Measurements from ENCODE around the gene ASF1B. TPM values are rescaled to one million over a fixed set of nuclear protein-coding genes. Genes with fewer than 3 reads are reported as not detected.
"Not testable (repeated sequence)": the region's sequence is repeated elsewhere in the genome, so short reads cannot be mapped to it uniquely, and the experiment has no call there.

Gene ASF1B
- total RNA-seq, 2 donors from 2014 or later = 0.33 to 0.37 TPM

GRCh38 chr19:14162871-14163297 is 26.5 kb upstream of the ASF1B start:
- intact Hi-C loops (cut with DNase I) = no loop called here
- no peak for DNase-seq (ENCODE audit: low spot score)

DNA sequence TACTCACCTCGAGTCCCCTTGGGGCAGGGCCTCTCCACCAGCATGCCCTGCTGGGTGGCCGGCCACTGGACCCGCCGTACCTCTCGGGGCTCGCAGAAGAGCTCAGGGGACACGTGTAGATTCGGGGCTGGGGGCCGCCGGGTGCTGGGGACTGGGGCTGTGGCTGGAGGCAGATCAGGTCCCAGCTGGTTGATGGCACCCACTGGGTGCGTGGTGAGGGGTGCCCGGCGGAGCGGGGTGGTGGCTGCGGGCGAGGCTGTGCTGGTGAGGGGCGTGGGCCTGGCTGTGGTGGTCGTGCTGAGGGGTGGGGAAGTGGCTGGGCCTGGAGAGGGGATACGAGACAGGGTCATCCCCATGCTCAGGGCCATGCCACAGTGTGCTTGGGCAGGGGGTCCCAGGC is 24.9 kb upstream of the ASF1B start:
- no peak for DNase-seq (ENCODE audit: low spot score)
- intact Hi-C loops (cut with DNase I) = no loop called here

GRCh38 chr19:14160017-14160703 is 23.8 kb upstream of the ASF1B start:
- no peak for DNase-seq (ENCODE audit: low spot score)
- intact Hi-C loops (cut with DNase I) = no loop called here

DNA sequence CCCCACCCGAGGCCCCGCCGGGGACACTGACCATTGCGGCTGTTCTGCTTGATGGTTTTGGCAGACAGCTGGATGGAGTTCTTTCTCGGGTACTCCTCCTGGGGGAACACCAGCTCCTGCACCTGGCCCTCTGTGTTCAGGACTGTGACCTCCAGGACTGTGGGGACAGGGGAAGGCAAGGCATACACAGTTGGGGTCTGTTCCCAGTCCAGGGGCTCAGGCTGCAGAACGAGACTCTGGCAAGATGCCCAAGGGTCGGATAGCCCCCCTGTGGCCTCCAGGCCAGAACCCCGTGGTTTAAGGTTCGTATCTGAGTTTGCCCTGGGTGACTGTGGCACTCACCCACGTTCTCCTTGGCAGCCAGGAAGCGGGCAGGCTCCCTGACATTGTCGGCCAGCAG is 22.7 kb upstream of the ASF1B start:
- no peak for DNase-seq (ENCODE audit: low spot score)
- intact Hi-C loops (cut with DNase I) = no loop called here

DNA sequence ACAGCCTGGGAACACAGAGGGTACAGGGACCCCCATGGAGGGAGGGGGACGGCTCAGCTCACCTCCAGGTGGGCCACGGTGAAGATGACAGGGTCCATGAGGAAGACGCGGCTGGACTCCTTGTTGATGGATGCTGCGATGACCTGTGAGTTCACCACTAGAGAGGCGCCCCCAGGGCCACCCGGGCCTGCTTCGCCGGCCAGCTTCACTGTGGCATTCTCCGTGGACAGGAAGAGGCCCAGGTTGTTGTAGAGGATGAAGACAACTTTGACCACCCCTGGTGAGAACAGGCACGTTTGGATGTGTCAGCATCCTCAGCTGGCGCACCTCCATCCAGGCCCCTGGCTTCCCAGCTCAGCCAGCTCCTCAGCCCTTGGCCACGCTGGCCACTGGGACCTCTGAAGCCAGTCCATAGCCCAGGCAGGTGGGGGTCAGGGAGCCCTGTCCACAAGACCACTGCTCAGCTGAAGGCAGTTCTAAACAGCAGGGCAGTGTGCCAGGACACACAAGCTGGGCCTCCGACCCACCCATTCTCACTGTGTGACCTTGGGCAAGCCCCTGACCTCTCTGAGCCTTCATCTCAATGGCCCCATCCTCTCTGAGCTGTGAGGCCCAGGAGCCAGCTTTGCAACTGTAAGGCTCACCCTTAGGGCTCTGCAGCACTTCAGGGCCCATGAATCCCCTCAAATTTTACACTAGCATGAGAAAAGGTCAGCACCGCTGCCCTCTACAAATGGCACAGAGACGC is 22.1 kb upstream of the ASF1B start:
- intact Hi-C loops (cut with DNase I) = no loop called here
- no peak for DNase-seq (ENCODE audit: low spot score)

GRCh38 chr19:14156971-14157717 is 20.8 kb upstream of the ASF1B start:
- intact Hi-C loops (cut with DNase I) = no loop called here
- no peak for DNase-seq (ENCODE audit: low spot score)

DNA sequence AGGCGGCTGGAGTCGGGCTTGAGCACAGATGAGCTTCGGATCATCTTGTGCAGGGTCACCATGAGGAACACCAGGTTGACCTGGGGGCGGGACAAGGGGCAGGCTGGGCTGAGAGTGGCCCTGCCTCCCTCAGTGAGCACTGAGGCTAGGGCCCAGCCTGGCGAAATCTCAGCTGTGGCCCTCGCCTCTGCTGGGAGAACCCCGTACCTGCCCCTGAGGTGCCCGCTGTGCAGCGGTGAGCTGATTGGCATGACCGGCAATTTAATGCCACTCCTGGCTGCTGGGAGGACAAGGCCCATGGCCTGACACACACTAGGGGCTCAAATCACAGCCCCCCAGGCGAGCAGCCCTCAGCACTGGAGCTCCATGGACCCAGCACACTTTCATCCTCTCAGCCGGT is 19.7 kb upstream of the ASF1B start:
- intact Hi-C loops (cut with DNase I) = no loop called here

DNA sequence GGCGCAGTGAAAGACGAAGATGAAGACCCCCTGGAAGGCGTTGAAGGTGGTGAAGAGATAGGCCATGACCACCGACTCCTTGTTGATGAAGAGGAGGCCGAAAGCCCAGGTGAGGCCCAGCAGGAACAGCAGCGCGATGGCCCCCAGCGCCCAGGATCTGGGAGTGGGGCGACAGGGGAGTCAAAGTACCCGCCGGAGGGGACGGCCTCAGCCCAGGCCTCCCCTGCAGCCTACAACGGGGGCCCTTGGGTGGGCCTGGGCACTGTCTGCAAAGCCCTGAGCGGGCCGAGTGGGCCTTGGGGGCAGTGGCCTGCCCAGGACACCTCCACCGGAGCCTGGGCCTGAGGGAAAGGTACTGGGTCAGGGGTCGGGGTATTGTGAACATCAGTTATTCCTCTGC is 19.0 kb upstream of the ASF1B start:
- DNase-seq (ENCODE audit: low spot score) = no peak
- intact Hi-C loops (cut with DNase I) = no loop called here

More for the DNA sequence above, 19.7 kb upstream of the ASF1B start:
- DNase-seq (ENCODE audit: low spot score) = no peak

GRCh38 chr19:14152713-14153112 is 16.3 kb upstream of the ASF1B start:
- DNase-seq (ENCODE audit: low spot score) = no peak
- intact Hi-C loops (cut with DNase I) = no loop called here

GRCh38 chr19:14150770-14151661 is 14.6 kb upstream of the ASF1B start:
- DNase-seq (ENCODE audit: low spot score) = no peak
- intact Hi-C loops (cut with DNase I) = loop anchor here in 1 of 2 donors (1.0 kb wide), 1 partner anchor 27 kb away; no protein-coding TSS in a partner anchor

- no peak for DNase-seq (ENCODE audit: low spot score)
- intact Hi-C loops (cut with DNase I) = loop anchor here in 1 of 2 donors (1.0 kb wide), 1 partner anchor 26 kb away; no protein-coding TSS in a partner anchor
Observed at GRCh38 chr19:14150041-14150769, 13.8 kb upstream of the ASF1B start.

- DNase-seq (ENCODE audit: low spot score) = peak; percentile 95
- intact Hi-C loops (cut with DNase I) = loop anchor here (5.0 to 10.0 kb wide), 4 partner anchors 195 to 335 kb away; no protein-coding TSS in a partner anchor
Observed at GRCh38 chr19:14149509-14149994, 13.2 kb upstream of the ASF1B start.

DNA sequence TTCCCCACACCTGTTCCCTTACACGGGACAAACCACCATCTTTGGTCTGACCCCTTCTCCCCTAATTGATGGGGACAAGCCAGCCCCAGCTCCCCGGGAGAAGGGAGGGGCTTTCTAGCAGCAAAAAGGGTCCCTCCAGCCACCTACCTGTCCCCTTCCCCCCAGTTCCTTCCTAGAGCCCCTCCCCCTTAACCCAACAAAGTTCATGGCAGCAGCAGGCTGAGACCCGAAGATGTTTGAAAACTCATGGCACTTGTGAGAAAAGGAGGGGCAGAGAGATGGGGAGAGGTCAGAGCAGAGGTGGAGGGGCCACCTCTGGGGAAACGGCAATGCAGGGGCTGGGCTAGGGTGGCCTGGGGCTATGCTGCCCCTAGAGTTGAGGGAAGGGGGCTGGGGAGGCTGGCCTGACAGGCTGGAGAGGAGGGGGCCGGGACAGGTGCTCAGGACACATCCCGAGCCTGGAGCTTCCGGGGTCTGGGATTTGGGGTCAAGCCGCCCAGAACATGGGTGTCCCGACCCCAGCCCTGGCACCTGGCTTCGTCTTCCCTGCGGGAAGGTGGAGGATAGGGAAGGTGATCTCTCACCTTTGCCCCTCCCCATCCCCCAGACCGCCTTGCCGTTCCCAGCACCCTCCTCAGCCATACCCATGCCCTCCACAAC is 12.5 kb upstream of the ASF1B start:
- no peak for DNase-seq (ENCODE audit: low spot score)
- intact Hi-C loops (cut with DNase I) = loop anchor here (5.0 to 10.0 kb wide), 4 partner anchors 196 to 336 kb away; no protein-coding TSS in a partner anchor

DNA sequence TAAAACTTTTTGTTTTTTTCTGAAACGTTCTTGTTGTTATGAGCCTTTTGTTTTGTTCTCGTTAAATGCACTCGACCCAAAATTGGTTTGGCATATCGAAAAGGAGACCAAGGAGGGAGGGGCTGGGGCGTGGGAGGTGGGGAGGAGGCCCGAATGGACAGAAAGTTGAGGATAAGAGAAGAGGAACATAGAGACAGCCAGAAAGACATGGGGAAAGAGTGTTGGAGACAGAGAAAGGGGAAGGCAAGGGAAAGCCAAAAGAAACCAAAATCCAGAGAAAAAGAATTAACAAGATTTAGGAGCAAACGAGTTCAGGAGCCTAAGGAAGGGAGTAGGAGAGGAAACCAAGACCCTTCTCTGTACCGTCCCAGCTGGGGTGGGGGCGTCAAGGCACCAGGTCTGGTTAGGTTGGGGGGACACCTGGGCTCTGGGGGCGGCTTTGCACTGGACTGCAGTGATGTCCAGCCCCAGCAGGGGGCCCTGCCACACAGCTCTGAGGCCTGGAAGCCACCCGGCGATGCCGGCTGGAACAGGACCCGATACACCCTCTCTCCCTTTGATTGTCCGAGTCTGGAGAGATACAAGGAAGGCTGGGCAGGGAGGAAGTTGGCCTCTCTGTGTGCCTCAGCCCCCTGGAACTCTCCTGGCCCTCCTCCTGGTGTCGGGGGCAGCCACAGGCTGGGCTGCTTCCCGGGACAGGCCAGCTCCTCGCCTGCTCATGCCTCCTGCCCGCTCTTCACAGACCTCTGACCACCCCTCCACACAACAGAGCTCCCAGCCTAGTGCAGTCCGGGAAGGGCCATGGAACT is 11.6 kb upstream of the ASF1B start:
- intact Hi-C loops (cut with DNase I) = loop anchor here (5.0 to 10.0 kb wide), 4 partner anchors 197 to 337 kb away; no protein-coding TSS in a partner anchor
- peak; percentile 93 for DNase-seq (ENCODE audit: low spot score)

- no peak for DNase-seq (ENCODE audit: low spot score)
- intact Hi-C loops (cut with DNase I) = loop anchor here (5.0 to 10.0 kb wide), 4 partner anchors 198 to 338 kb away; no protein-coding TSS in a partner anchor
Observed at GRCh38 chr19:14146789-14147216, 10.4 kb upstream of the ASF1B start.

DNA sequence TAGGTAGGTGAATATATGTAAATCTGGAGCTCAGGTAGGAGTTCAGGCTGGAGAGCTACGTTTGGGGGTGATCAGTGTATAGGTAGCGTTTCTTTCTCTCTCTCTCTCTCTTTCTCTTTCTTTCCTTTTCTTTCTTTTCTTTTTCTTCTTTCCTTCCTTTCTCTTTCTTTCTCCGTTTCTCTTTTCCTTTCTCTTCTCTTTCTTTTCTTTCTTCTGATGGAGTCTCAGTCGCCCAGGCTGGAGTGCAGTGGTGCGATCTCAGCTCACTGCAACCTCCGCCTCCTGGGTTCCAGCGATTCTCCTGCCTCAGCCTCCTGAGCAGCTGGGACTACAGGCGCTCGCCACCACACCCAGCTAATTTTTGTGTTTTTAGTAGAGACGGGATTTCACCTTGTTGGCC is 9.8 kb upstream of the ASF1B start:
- DNase-seq (ENCODE audit: low spot score) = not testable (repeated sequence)
- intact Hi-C loops (cut with DNase I) = loop anchor here (5.0 to 10.0 kb wide), 4 partner anchors 199 to 339 kb away; no protein-coding TSS in a partner anchor
